HepG2 (cell line): ENCODE results near the gene TMEM185B. TPM values are rescaled to one million over a fixed set of nuclear protein-coding genes. Genes with fewer than 3 reads are reported as not detected.

Experiments used
- ATAC-seq: fragments of 200-7000 bp; cut with Tn5 transposase; 3 replicates; pipeline ENCODE4 v1.9.1; 2020; ENCODE audit warnings: mild to moderate bottlenecking, moderate library complexity
- BruUV-seq: library from RNA; stranded (reverse); fragments of 400-500 nt; replicated peaks from 2 replicates; lab custom pipeline; 2021; lab: Mats Ljungman, UMichigan
- CTCF ChIA-PET: fragments of 300-600 bp; formaldehyde crosslinking; extraction: SDS; loops from one replicate; lab custom pipeline; 2021; ENCODE audit warnings: low total read pairs, inconsistent platforms, low intra/inter-chr PET ratio; lab: Yijun Ruan, JAX
- POLR2A ChIA-PET: fragments of 350-600 bp; sonication (Branson Sonifier 250); formaldehyde crosslinking; loops from one replicate; lab custom pipeline; 2020; ENCODE audit warnings: antibody characterized with exemption, inconsistent platforms; lab: Yijun Ruan, JAX
- DNase-seq: peaks from one replicate; pipeline ENCODE4 v3.0.0-alpha.2; 2015; ENCODE audit warnings: low spot score
- FAIRE-seq: peaks from 3 replicates; lab custom pipeline; 2011; peaks lifted over from hg19 to GRCh38; lab: Jason Lieb, UNC
- H2AFZ ChIP-seq: one replicate; pipeline ENCODE4 v1.6.1; 2011; ENCODE audit warnings: low read length, inconsistent platforms
- H3K27ac ChIP-seq: fragments of 300-600 bp; 3 replicates; pipeline ENCODE4 v1.8.0; 2011; ENCODE audit warnings: mixed run types, mild to moderate bottlenecking, mixed read lengths, low read length, inconsistent platforms; ENCODE audit not compliant: insufficient read depth; ENCODE audit errors: extremely low read length
- H3K27me3 ChIP-seq, 2 experiments: fragments of 200-600 bp in 1 of 2; 2 replicates in 1 of 2; 3 replicates in 1 of 2; pipeline versions ENCODE4 v1.6.0 to v1.8.0; 2011; ENCODE audit warnings: low read length in 2 of 2, mild to moderate bottlenecking in 2 of 2, moderate library complexity in 2 of 2, inconsistent platforms in 1 of 2; ENCODE audit not compliant: insufficient read depth in 2 of 2, control insufficient read depth in 1 of 2
- H3K36me3 ChIP-seq, 2 experiments: fragments of 200-600 bp in 1 of 2; replicated peaks in 1 of 2; 2 replicates in 1 of 2; 3 replicates in 1 of 2; pipeline versions ENCODE4 v1.5.1 to v1.8.0; 2011; ENCODE audit warnings: low read length in 2 of 2, inconsistent platforms in 1 of 2; ENCODE audit not compliant: insufficient read depth in 2 of 2, control insufficient read depth in 1 of 2
- H3K4me1 ChIP-seq: 2 replicates; pipeline ENCODE4 v1.5.1; 2012; ENCODE audit warnings: low read length, inconsistent platforms; ENCODE audit not compliant: insufficient read depth
- H3K4me2 ChIP-seq: 2 replicates; pipeline ENCODE4 v1.6.0; 2011; ENCODE audit warnings: low read depth, low read length, inconsistent platforms
- H3K4me3 ChIP-seq, 3 experiments: fragments of 200-600 bp in 1 of 3; sonication (generic), shearing (Covaris generic) in 1 of 3; replicated peaks in 1 of 3; 2 replicates each; pipeline ENCODE4 v1.5.1; 2011 to 2016; ENCODE audit warnings: low read length in 3 of 3, inconsistent platforms in 2 of 3, low read depth in 2 of 3, mild to moderate bottlenecking in 2 of 3, control low read depth in 1 of 3, mixed read lengths in 1 of 3; ENCODE audit not compliant: insufficient read depth in 1 of 3
- H3K79me2 ChIP-seq: one replicate; pipeline ENCODE4 v1.6.1; 2011; ENCODE audit warnings: low read length, inconsistent platforms; ENCODE audit not compliant: insufficient read depth
- H3K9ac ChIP-seq: 2 replicates; pipeline ENCODE4 v1.6.0; 2011; ENCODE audit warnings: mild to moderate bottlenecking, low read depth, low read length, inconsistent platforms; ENCODE audit not compliant: insufficient read depth
- H3K9me3 ChIP-seq: 2 replicates; pipeline ENCODE4 v1.5.1; 2012; ENCODE audit warnings: mild to moderate bottlenecking, low read length
- H4K20me1 ChIP-seq: 2 replicates; pipeline ENCODE4 v1.6.0; 2011; ENCODE audit warnings: inconsistent platforms, mild to moderate bottlenecking, low read length, moderate library complexity; ENCODE audit not compliant: insufficient read depth
- CSRNP1 ChIP-seq: sonication (generic); formaldehyde crosslinking; IDR thresholded peaks from 2 replicates; pipeline ENCODE4 v1.8.1; 2023; ENCODE audit warnings: mild to moderate bottlenecking, missing genetic modification reagents
- EED ChIP-seq: sonication (generic); formaldehyde crosslinking; IDR thresholded peaks from 2 replicates; pipeline ENCODE4 v1.5.0; 2020; ENCODE audit warnings: mild to moderate bottlenecking, missing genetic modification reagents
- GABPB1 ChIP-seq: IDR thresholded peaks from 2 replicates; pipeline ENCODE4 v1.6.1; 2016; ENCODE audit warnings: mild to moderate bottlenecking, missing genetic modification reagents, moderate library complexity, missing compliant biosample characterization
- HBP1 ChIP-seq: IDR thresholded peaks from 2 replicates; pipeline ENCODE4 v1.6.1; 2016; ENCODE audit warnings: low read depth, control low read depth
- HNF4A ChIP-seq: sonication (generic); formaldehyde crosslinking; IDR thresholded peaks from 2 replicates; pipeline ENCODE4 v1.4.0; 2020; ENCODE audit warnings: missing genetic modification reagents
- HNF4G ChIP-seq, 2 experiments: sonication (generic) in 1 of 2; formaldehyde crosslinking in 1 of 2; IDR thresholded peaks; 2 replicates each; pipeline versions ENCODE4 v1.4.0 to v1.6.1; 2011 to 2020; ENCODE audit warnings: borderline replicate concordance in 2 of 2, low read depth in 2 of 2, mild to moderate bottlenecking in 2 of 2, low read length in 1 of 2, missing genetic modification reagents in 1 of 2, moderate library complexity in 1 of 2
- HOXA9 ChIP-seq: sonication (generic); formaldehyde crosslinking; IDR thresholded peaks from 2 replicates; pipeline ENCODE4 v1.8.1; 2022; ENCODE audit warnings: missing genetic modification reagents, mild to moderate bottlenecking, moderate library complexity, borderline replicate concordance
- KLF13 ChIP-seq: sonication (generic); formaldehyde crosslinking; IDR thresholded peaks from 2 replicates; pipeline ENCODE4 v1.4.0; 2020; ENCODE audit warnings: mild to moderate bottlenecking, missing genetic modification reagents
- NFIB ChIP-seq: sonication (generic); formaldehyde crosslinking; IDR thresholded peaks from 2 replicates; pipeline ENCODE4 v1.9.0; 2021; ENCODE audit warnings: missing genetic modification reagents, mild to moderate bottlenecking, borderline replicate concordance
- NONO ChIP-seq, 2 experiments: fragments of 450-650 bp in 1 of 2; sonication (generic) in 1 of 2; formaldehyde crosslinking in 1 of 2; IDR thresholded peaks in 1 of 2; conservative IDR thresholded peaks in 1 of 2; 2 replicates each; pipeline versions ENCODE4 v1.6.1 to v1.8.0; 2017 to 2022; ENCODE audit warnings: mild to moderate bottlenecking in 1 of 2, missing genetic modification reagents in 1 of 2, moderate library complexity in 1 of 2
- NR2F1 ChIP-seq, 2 experiments: fragments of 450-650 bp in 1 of 2; formaldehyde crosslinking in 1 of 2; IDR thresholded peaks; 2 replicates each; pipeline versions ENCODE4 v1.5.0 to v1.6.1; 2016 to 2020; ENCODE audit warnings: mild to moderate bottlenecking in 1 of 2, missing compliant biosample characterization in 1 of 2, missing genetic modification reagents in 1 of 2, moderate library complexity in 1 of 2
- PITX1 ChIP-seq: sonication (generic); formaldehyde crosslinking; IDR thresholded peaks from 2 replicates; pipeline ENCODE4 v1.5.1; 2020; ENCODE audit warnings: mild to moderate bottlenecking, missing genetic modification reagents
- RFXAP ChIP-seq: sonication (generic); formaldehyde crosslinking; IDR thresholded peaks from 2 replicates; pipeline ENCODE4 v1.4.0; 2020; ENCODE audit warnings: missing genetic modification reagents, borderline replicate concordance
- TOE1 ChIP-seq: sonication (generic); formaldehyde crosslinking; IDR thresholded peaks from 2 replicates; pipeline ENCODE4 v1.4.0; 2020; ENCODE audit warnings: mild to moderate bottlenecking, missing genetic modification reagents
- TSC22D2 ChIP-seq: sonication (generic); formaldehyde crosslinking; IDR thresholded peaks from 2 replicates; pipeline ENCODE4 v1.5.1; 2020; ENCODE audit warnings: missing genetic modification reagents, mild to moderate bottlenecking, borderline replicate concordance
- ZNF230 ChIP-seq: sonication (generic); formaldehyde crosslinking; IDR thresholded peaks from 2 replicates; pipeline ENCODE4 v1.4.0; 2020; ENCODE audit warnings: mild to moderate bottlenecking, missing genetic modification reagents
- ZNF562 ChIP-seq: sonication (generic); formaldehyde crosslinking; IDR thresholded peaks from 2 replicates; pipeline ENCODE4 v1.8.0; 2022; ENCODE audit warnings: missing genetic modification reagents, borderline replicate concordance
- ZNF740 ChIP-seq: sonication (generic); formaldehyde crosslinking; IDR thresholded peaks from 2 replicates; pipeline ENCODE4 v1.4.0; 2020; ENCODE audit warnings: missing genetic modification reagents
- ZNF775 ChIP-seq: sonication (generic); formaldehyde crosslinking; IDR thresholded peaks from 2 replicates; pipeline ENCODE4 v1.4.0; 2020; ENCODE audit warnings: missing genetic modification reagents, mild to moderate bottlenecking, moderate library complexity, borderline replicate concordance
- ZNF790 ChIP-seq: sonication (generic); formaldehyde crosslinking; IDR thresholded peaks from 2 replicates; pipeline ENCODE4 v1.8.0; 2022; ENCODE audit warnings: missing genetic modification reagents, mild to moderate bottlenecking, borderline replicate concordance
- ZNF792 ChIP-seq: IDR thresholded peaks from 2 replicates; pipeline ENCODE4 v1.6.1; 2016
- WGBS: methylation state at CpG from one replicate; pipeline ENCODE4 v1.1.6; 2017; ENCODE audit warnings: low lambda C conversion rate; 5-methylcytosine and 5-hydroxymethylcytosine counted together
- in situ Hi-C: cut with HindIII; loops from 2 replicates; pipeline ENCODE4 v1.10.0; 2017; ENCODE audit warnings: low pct_unique_long_range_greater_than_20kb; ENCODE audit not compliant: extremely low pct_ligation_motif_present
- intact Hi-C: fragments of 100-400 bp; cut with micrococcal nuclease; formaldehyde crosslinking; loops from one replicate; pipeline ENCODE4 v1.10.0; 2022; ENCODE audit not compliant: unreplicated experiment
- polyA plus RNA-seq, 8 experiments: library from polyadenylated mRNA; depleted of rRNA in 3 of 8; stranded (reverse) in 7 of 8; unstranded in 1 of 8; fragments of >200 nt; fragmentation: Illumina TruSeq in 4 of 8; extraction: Trizol in 4 of 8; gene quantifications; 2 replicates each; pipeline versions ENCODE4 v1.2.1 to v1.2.3, GENCODE V29; 2011 to 2016; ENCODE audit warnings: low read depth in 4 of 8, missing spikeins in 1 of 8, mixed read lengths in 1 of 8; ENCODE audit not compliant: insufficient read depth in 1 of 8
- total RNA-seq, 5 experiments: library from RNA; depleted of rRNA; stranded (reverse); fragments of >200 nt; fragmentation: Illumina TruSeq; extraction: Trizol; gene quantifications; 2 replicates each; pipeline ENCODE4 v1.2.3, GENCODE V29; 2016; ENCODE audit warnings: low read depth in 1 of 5

Gene TMEM185B
- total and polyA plus RNA-seq, 2 of the 13 experiments (the other 11 are each of a cell fraction or from before 2014, with no cell fraction given) = 5.6 to 7.0 TPM

- Histone ChIP-seq H3K27ac (no peak overlapping the region), H3K27me3 (peaks cover 14 to 41% of the 10 kb centered on the region in 2 experiments; a peak in 4 of 5 replicates), H3K36me3 (no peaks in the 10 kb centered on the region), H3K4me2 (peak overlapping the region; percentile 13; the same call in 1 of the 2 replicates), H2AFZ (no peak overlapping the region), H3K4me3 (no peak overlapping the region), H3K9ac (no peak overlapping the region), H3K4me1 (peaks cover 78% of the 10 kb centered on the region), H4K20me1 (no peaks in the 10 kb centered on the region), H3K9me3 (no peaks in the 10 kb centered on the region), H3K79me2 (no peaks in the 10 kb centered on the region)
- no peak for ATAC-seq
- DNase-seq = no peak
- FAIRE-seq = no peak
- CTCF ChIA-PET = no interaction called here
- intact Hi-C loops = no loop called here
- POLR2A ChIA-PET = interaction anchor here (1.0 to 1.2 kb wide), 2 partner anchors 15 to 33 kb away, joined by 3 read pairs; no protein-coding TSS in a partner anchor
- WGBS = 12% methylated on average over 8 of the region's 9 CpGs
- in situ Hi-C loops = no loop called here
- BruUV-seq = no TSS peak
- TF ChIP-seq NONO (IDR thresholded peaks at IDR 0.05) = no peak
- no peak for TF ChIP-seq NONO (CRISPR knock-in tag; conservative IDR thresholded peaks at IDR 0.05)
- TF ChIP-seq KLF13 (CRISPR knock-in tag) = no peak
- no peak for TF ChIP-seq NR2F1 (CRISPR knock-in tag; IDR thresholded peaks at IDR 0.05)
- TF ChIP-seq ZNF792 (CRISPR knock-in tag) = no peak
- no peak for TF ChIP-seq TOE1 (CRISPR knock-in tag)
- no peak for TF ChIP-seq ZNF562
- TF ChIP-seq RFXAP = no peak
- TF ChIP-seq ZNF790 = no peak
- TF ChIP-seq ZNF230 (CRISPR knock-in tag) = no peak
- no peak for TF ChIP-seq CSRNP1 (CRISPR knock-in tag)
- TF ChIP-seq HOXA9 (CRISPR knock-in tag) = no peak
- TF ChIP-seq ZNF775 = no peak
- TF ChIP-seq HBP1 (CRISPR knock-in tag) = no peak
- no peak for TF ChIP-seq HNF4G (IDR thresholded peaks at IDR 0.05; ENCODE audit: borderline replicate concordance, low read depth, low read length)
- TF ChIP-seq HNF4G (CRISPR knock-in tag; IDR thresholded peaks at IDR 0.05; ENCODE audit: borderline replicate concordance, low read depth) = no peak
- no peak for TF ChIP-seq GABPB1 (CRISPR knock-in tag)
- TF ChIP-seq EED = no peak
- no peak for TF ChIP-seq TSC22D2
- no peak for TF ChIP-seq NFIB
- TF ChIP-seq ZNF740 = no peak
- TF ChIP-seq HNF4A (CRISPR knock-in tag) = 0 out of 2 replicates have a peak, but pooled peaks have one; percentile 33
- TF ChIP-seq PITX1 = 0 out of 2 replicates have a peak, but pooled peaks have one; percentile 11
These were observed 1.7 kb upstream of the TMEM185B start for GRCh38 chr2:120224735-120225548.
